ENCODE data around the gene DPYD.

GRCh38 chr1:97920832-97921571, at the start of gene DPYD:
- TF ChIP-seq SUZ12 (IDR thresholded peaks at IDR 0.05): no peak
- no peak for TF ChIP-seq BHLHE40 (IDR thresholded peaks at IDR 0.05; ENCODE audit: borderline replicate concordance)
- no peak for TF ChIP-seq FOXK2 (IDR thresholded peaks at IDR 0.05)
- no peak for TF ChIP-seq LEF1 (IDR thresholded peaks at IDR 0.05; ENCODE audit: borderline replicate concordance)
- TF ChIP-seq ARNT (IDR thresholded peaks at IDR 0.05): no peak
- TF ChIP-seq NFRKB (IDR thresholded peaks at IDR 0.05): no peak
- TF ChIP-seq FOXM1 (IDR thresholded peaks at IDR 0.05; ENCODE audit: borderline replicate concordance): no peak
- no peak for TF ChIP-seq L3MBTL2 (conservative IDR thresholded peaks at IDR 0.05)

Data from HEK293T (cell line).